ENCODE data around the gene MYZAP. TPM values are rescaled to one million over a fixed set of nuclear protein-coding genes. Genes with fewer than 3 reads are reported as not detected.

Gene MYZAP
- total RNA-seq, 1 experiment from 2014 or later = 0.63 TPM

- Histone ChIP-seq H2BK15ac (ENCODE audit: low read depth, low read length) (no peak overlapping the region), H4K8ac (replicated peaks; ENCODE audit: insufficient read length, low read depth, low read length) (no peak overlapping the region), H2BK20ac (ENCODE audit: low read depth, low read length, poor library complexity, severe bottlenecking) (no peak overlapping the region), H2AFZ (ENCODE audit: low read length) (no peak overlapping the region), H3K27me3 (ENCODE audit: insufficient read depth, low read length) (no peaks in the 10 kb centered on the region), H2BK5ac (ENCODE audit: insufficient read length, low read length) (no peak overlapping the region), H3T11ph (ENCODE audit: low read length) (no peak overlapping the region), H2AK5ac (ENCODE audit: insufficient read length, low read length) (no peak overlapping the region), H4K20me1 (ENCODE audit: control insufficient read depth, insufficient read depth, insufficient read length) (no peaks in the 10 kb centered on the region), H2BK120ac (ENCODE audit: low read depth, low read length, poor library complexity, severe bottlenecking) (no peak overlapping the region), H3K27ac (ENCODE audit: insufficient read length, low read depth, low read length) (no peak overlapping the region), H3K9ac (ENCODE audit: extremely low read depth, insufficient read length, low read length) (no peak overlapping the region), H3K9me3 (ENCODE audit: control insufficient read depth, low read depth, low read length) (no peaks in the 10 kb centered on the region), H4K5ac (ENCODE audit: insufficient read length, low read depth, low read length) (no peak overlapping the region), H3K56ac (ENCODE audit: insufficient read length, low read depth, low read length) (no peak overlapping the region), H3K4ac (ENCODE audit: low read depth, low read length) (no peak overlapping the region), H3K14ac (ENCODE audit: insufficient read depth, low read length) (no peak overlapping the region), H3K4me2 (ENCODE audit: insufficient read depth, insufficient read length, low read length) (no peak overlapping the region), H3K23me2 (ENCODE audit: insufficient read length, low read depth, low read length, poor library complexity, severe bottlenecking) (peaks cover 3% of the 10 kb centered on the region), H3K79me1 (ENCODE audit: insufficient read depth, low read depth, low read length, poor library complexity, severe bottlenecking) (no peaks in the 10 kb centered on the region), H2BK12ac (ENCODE audit: insufficient read length, low read depth, low read length) (no peak overlapping the region), H3K79me2 (ENCODE audit: insufficient read depth, low read length) (no peaks in the 10 kb centered on the region), H3K23ac (ENCODE audit: insufficient read length, low read depth, low read length) (no peak overlapping the region), H4K91ac (ENCODE audit: insufficient read length, low read depth, low read length) (no peak overlapping the region), H3K18ac (ENCODE audit: insufficient read length, low read depth, low read length) (no peak overlapping the region), H3K4me1 (ENCODE audit: insufficient read depth, low read length) (no peaks in the 10 kb centered on the region)
- no peak for TF ChIP-seq CTCF (conservative IDR thresholded peaks at IDR 0.05)
- peaks cover 10 to 11% of the 10 kb centered on the region in 2 experiments for H3K4me1 Mint-ChIP-seq
- no peak overlapping the region for H3K4me3 Mint-ChIP-seq
- H3K9me3 Mint-ChIP-seq = no peaks in the 10 kb centered on the region
- WGBS (ENCODE audit: extremely low coverage, insufficient read length, low lambda C conversion rate) = no CpG with 5 or more reads among the region's 1 CpG
- no peak overlapping the region for H3K27ac Mint-ChIP-seq
- no peaks in the 10 kb centered on the region for H3K36me3 Mint-ChIP-seq (ENCODE audit: insufficient read depth in 1 of 3, low read depth in 3 of 3)
- peaks cover 53% of the 10 kb centered on the region for H3K27me3 Mint-ChIP-seq (ENCODE audit: low read depth)
- no peak for DNase-seq
Measured at GRCh38 chr15:57589281-57589680, 2.4 kb upstream of the MYZAP start.
